ENCODE results near the gene PLAAT3. TPM values are rescaled to one million over a fixed set of nuclear protein-coding genes. Genes with fewer than 3 reads are reported as not detected.
"Not testable (repeated sequence)": the region's sequence is repeated elsewhere in the genome, so short reads cannot be mapped to it uniquely, and the experiment has no call there.

Gene PLAAT3
- total RNA-seq, 1 experiment from 2014 or later = 32.6 TPM

DNA sequence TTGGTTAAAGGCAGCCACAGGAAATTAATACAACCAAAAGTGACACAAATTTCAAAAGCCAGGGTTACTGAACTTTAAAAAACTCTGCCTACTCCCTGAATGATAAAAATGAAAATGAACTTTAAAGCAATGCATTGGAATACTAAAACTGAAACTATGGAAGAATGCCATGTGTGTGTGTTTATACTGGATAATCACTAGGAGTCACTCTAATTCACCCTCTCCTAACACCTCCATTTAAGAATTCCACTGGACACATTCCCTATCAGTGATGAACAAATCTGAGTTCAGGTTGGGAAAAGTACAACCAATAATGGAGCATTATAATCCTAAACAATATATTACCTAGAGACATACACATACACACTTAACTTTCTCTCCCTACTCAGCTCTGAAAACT, 27.5 kb upstream of the PLAAT3 start:
- POLR2A ChIA-PET = no interaction called here
- intact Hi-C loops (cut with micrococcal nuclease; ENCODE audit: unreplicated experiment) = no loop called here
- H3K4me1 ChIP-seq (ENCODE audit: control insufficient read depth, insufficient read depth, low read length) = no peaks in the 10 kb centered on the region
- ATAC-seq (no peak), DNase-seq (ENCODE audit: low read depth, low spot score) (no peak)
- no TSS peak for BruUV-seq (replicated peaks)
- H3K4me3 ChIP-seq (ENCODE audit: low read depth in 2 of 2, low read length in 2 of 2) = no peak overlapping the region
- no peak overlapping the region for H3K27ac ChIP-seq (ENCODE audit: low read length)
- in situ Hi-C loops (cut with HindIII; ENCODE audit: low pct_unique_long_range_greater_than_20kb, low sequenced_read_pairs) = no loop called here
- no peaks in the 10 kb centered on the region for H3K27me3 ChIP-seq (ENCODE audit: control insufficient read depth, insufficient read depth, low read length)
- TF ChIP-seq TCF7L2 (IDR thresholded peaks at IDR 0.05; ENCODE audit: low read depth, low read length) (no peak), SIN3A (IDR thresholded peaks at IDR 0.05; ENCODE audit: borderline replicate concordance, insufficient read depth, low read depth, low read length) (no peak), POLR2AphosphoS5 (IDR thresholded peaks at IDR 0.05; ENCODE audit: low read depth, low read length) (no peak)
- TF ChIP-seq, protein P1, sequence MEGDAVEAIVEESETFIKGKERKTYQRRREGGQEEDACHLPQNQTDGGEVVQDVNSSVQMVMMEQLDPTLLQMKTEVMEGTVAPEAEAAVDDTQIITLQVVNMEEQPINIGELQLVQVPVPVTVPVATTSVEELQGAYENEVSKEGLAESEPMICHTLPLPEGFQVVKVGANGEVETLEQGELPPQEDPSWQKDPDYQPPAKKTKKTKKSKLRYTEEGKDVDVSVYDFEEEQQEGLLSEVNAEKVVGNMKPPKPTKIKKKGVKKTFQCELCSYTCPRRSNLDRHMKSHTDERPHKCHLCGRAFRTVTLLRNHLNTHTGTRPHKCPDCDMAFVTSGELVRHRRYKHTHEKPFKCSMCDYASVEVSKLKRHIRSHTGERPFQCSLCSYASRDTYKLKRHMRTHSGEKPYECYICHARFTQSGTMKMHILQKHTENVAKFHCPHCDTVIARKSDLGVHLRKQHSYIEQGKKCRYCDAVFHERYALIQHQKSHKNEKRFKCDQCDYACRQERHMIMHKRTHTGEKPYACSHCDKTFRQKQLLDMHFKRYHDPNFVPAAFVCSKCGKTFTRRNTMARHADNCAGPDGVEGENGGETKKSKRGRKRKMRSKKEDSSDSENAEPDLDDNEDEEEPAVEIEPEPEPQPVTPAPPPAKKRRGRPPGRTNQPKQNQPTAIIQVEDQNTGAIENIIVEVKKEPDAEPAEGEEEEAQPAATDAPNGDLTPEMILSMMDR (IDR thresholded peaks at IDR 0.05) = no peak; the same call in 1 of the 2 replicates
- TF ChIP-seq, protein P2, sequence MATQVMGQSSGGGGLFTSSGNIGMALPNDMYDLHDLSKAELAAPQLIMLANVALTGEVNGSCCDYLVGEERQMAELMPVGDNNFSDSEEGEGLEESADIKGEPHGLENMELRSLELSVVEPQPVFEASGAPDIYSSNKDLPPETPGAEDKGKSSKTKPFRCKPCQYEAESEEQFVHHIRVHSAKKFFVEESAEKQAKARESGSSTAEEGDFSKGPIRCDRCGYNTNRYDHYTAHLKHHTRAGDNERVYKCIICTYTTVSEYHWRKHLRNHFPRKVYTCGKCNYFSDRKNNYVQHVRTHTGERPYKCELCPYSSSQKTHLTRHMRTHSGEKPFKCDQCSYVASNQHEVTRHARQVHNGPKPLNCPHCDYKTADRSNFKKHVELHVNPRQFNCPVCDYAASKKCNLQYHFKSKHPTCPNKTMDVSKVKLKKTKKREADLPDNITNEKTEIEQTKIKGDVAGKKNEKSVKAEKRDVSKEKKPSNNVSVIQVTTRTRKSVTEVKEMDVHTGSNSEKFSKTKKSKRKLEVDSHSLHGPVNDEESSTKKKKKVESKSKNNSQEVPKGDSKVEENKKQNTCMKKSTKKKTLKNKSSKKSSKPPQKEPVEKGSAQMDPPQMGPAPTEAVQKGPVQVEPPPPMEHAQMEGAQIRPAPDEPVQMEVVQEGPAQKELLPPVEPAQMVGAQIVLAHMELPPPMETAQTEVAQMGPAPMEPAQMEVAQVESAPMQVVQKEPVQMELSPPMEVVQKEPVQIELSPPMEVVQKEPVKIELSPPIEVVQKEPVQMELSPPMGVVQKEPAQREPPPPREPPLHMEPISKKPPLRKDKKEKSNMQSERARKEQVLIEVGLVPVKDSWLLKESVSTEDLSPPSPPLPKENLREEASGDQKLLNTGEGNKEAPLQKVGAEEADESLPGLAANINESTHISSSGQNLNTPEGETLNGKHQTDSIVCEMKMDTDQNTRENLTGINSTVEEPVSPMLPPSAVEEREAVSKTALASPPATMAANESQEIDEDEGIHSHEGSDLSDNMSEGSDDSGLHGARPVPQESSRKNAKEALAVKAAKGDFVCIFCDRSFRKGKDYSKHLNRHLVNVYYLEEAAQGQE (IDR thresholded peaks at IDR 0.05; ENCODE audit: insufficient read depth in 1 of 2, low read depth in 2 of 2, low read length in 1 of 2) = no peak
- CTCF ChIA-PET = no interaction called here
- no peaks in the 10 kb centered on the region for H3K9me3 ChIP-seq (ENCODE audit: control insufficient read depth, insufficient read depth, low read depth, low read length)
- H3K36me3 ChIP-seq (ENCODE audit: control insufficient read depth, insufficient read depth, low read length) = peaks cover 30% of the 10 kb centered on the region

DNA sequence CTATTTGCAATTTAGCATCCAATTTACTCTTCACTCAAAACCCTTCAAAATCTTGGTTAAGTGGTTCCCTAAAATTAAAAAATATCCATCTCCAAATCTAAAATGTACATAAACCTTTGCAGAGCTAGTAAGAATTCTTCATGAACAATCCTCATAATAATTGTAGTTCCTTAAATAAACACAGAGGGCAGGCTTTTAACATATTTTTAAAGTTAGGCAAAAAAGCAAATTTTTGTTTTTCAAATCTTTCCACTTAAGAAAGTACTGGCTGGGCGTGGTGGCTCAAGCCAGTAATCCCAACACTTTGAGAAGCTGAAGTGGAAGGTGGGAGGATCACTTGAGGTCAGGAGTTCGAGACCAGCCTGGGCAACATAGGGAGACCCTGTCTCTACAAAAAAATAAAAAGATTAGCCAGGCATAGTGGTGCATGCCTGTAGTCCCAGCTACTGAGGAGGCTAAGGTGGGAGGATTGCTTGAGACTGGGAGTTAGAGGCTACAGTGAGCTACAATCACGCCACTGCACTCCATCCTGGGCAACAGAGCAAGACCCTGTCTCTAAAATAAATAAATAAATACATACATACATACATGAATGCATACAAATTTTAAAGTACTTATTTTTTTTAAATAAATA, 25.1 kb upstream of the PLAAT3 start:
- H3K27ac ChIP-seq (ENCODE audit: low read length) = no peak overlapping the region
- in situ Hi-C loops (cut with HindIII; ENCODE audit: low pct_unique_long_range_greater_than_20kb, low sequenced_read_pairs) (no loop called here), intact Hi-C loops (cut with micrococcal nuclease; ENCODE audit: unreplicated experiment) (no loop called here)
- POLR2A ChIA-PET = no interaction called here
- no peaks in the 10 kb centered on the region for H3K4me1 ChIP-seq (ENCODE audit: control insufficient read depth, insufficient read depth, low read length)
- H3K36me3 ChIP-seq (ENCODE audit: control insufficient read depth, insufficient read depth, low read length) = peaks cover 26% of the 10 kb centered on the region
- DNase-seq (ENCODE audit: low read depth, low spot score) (no peak), ATAC-seq (no peak)
- H3K27me3 ChIP-seq (ENCODE audit: control insufficient read depth, insufficient read depth, low read length) = no peaks in the 10 kb centered on the region
- no peak for TF ChIP-seq SIN3A (IDR thresholded peaks at IDR 0.05; ENCODE audit: borderline replicate concordance, insufficient read depth, low read depth, low read length)
- TF ChIP-seq, protein P2 (IDR thresholded peaks at IDR 0.05; ENCODE audit: insufficient read depth in 1 of 2, low read depth in 2 of 2, low read length in 1 of 2) = no peak
- TF ChIP-seq, protein P1 (IDR thresholded peaks at IDR 0.05) = peak; percentile 62
- BruUV-seq (replicated peaks) = no TSS peak
- CTCF ChIA-PET = interaction anchor here (1.5 kb wide), 1 partner anchor 23 kb away, joined by 3 read pairs; no protein-coding TSS in a partner anchor
- H3K9me3 ChIP-seq (ENCODE audit: control insufficient read depth, insufficient read depth, low read depth, low read length) = no peaks in the 10 kb centered on the region
- no peak overlapping the region for H3K4me3 ChIP-seq (ENCODE audit: low read depth in 2 of 2, low read length in 2 of 2)

DNA sequence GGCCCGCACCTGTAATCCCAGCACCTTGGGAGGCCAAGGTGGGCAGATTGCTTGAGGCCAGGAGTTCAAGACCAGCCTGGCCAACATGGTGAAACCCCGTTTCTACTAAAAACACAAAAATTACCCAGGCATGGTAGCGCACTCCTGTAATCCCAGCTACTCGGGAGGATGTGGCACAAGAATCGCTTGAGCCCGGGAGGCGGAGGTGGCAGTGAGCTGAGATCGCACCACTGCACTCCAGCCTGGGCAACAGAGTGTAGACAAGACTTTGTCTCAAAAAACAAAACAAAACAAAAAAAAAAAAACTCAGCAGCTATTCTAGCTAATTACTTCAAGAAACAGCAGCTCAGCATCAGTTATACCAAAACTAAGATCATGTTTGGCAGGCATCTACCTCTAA, 24.2 kb upstream of the PLAAT3 start:
- H3K4me3 ChIP-seq (ENCODE audit: low read depth in 2 of 2, low read length in 2 of 2); H3K27me3 ChIP-seq (ENCODE audit: control insufficient read depth, insufficient read depth, low read length); H3K4me1 ChIP-seq (ENCODE audit: control insufficient read depth, insufficient read depth, low read length); DNase-seq (ENCODE audit: low read depth, low spot score); intact Hi-C loops (cut with micrococcal nuclease; ENCODE audit: unreplicated experiment); POLR2A ChIA-PET; in situ Hi-C loops (cut with HindIII; ENCODE audit: low pct_unique_long_range_greater_than_20kb, low sequenced_read_pairs); ATAC-seq; BruUV-seq (replicated peaks); H3K27ac ChIP-seq (ENCODE audit: low read length); H3K9me3 ChIP-seq (ENCODE audit: control insufficient read depth, insufficient read depth, low read depth, low read length): not testable (repeated sequence)
- peaks cover 19% of the 10 kb centered on the region for H3K36me3 ChIP-seq (ENCODE audit: control insufficient read depth, insufficient read depth, low read length)
- CTCF ChIA-PET = interaction anchor here (1.5 kb wide), 1 partner anchor 24 kb away, joined by 3 read pairs; no protein-coding TSS in a partner anchor
